Measurements from ENCODE around the gene DNAJB14. TPM values are rescaled to one million over a fixed set of nuclear protein-coding genes. Genes with fewer than 3 reads are reported as not detected.

DNAJB14 gene
- total and polyA plus RNA-seq, 2 donors (not counting 3 experiments of a cell fraction or from before 2014, with no cell fraction given), result 9.2 to 56.7 TPM

- Histone ChIP-seq H2AFZ (ENCODE audit: low read depth, low read length) (no peak overlapping the region), H3K27me3 (ENCODE audit: control insufficient read depth in 2 of 2, insufficient read depth in 2 of 2, low read length in 2 of 2) (no peaks in the 10 kb centered on the region), H3K9me3 (replicated peaks; ENCODE audit: control insufficient read depth, insufficient read depth, low read length) (no peaks in the 10 kb centered on the region), H4K20me1 (replicated peaks; ENCODE audit: control insufficient read depth, extremely low read depth, insufficient read depth, low read length) (no peaks in the 10 kb centered on the region), H3K36me3 (ENCODE audit: control insufficient read depth in 2 of 2, extremely low read depth in 1 of 2, insufficient read depth in 2 of 2, low read length in 2 of 2) (no peaks in the 10 kb centered on the region), H3K9ac (replicated peaks; ENCODE audit: extremely low read depth, insufficient read depth, low read length) (no peak overlapping the region), H3K27ac (ENCODE audit: insufficient read depth, low read depth, low read length) (no peak overlapping the region), H3K4me3 (replicated peaks in 1 of 3; ENCODE audit: insufficient read depth in 1 of 3, low read depth in 1 of 3, low read length in 3 of 3) (no peak overlapping the region), H3K4me2 (ENCODE audit: insufficient read depth, low read length) (no peak overlapping the region), H3K4me1 (ENCODE audit: control insufficient read depth, extremely low read depth, insufficient read depth, low read length) (no peaks in the 10 kb centered on the region), H3K79me2 (ENCODE audit: control insufficient read depth, insufficient read depth, low read length) (no peaks in the 10 kb centered on the region), H3K9me1 (replicated peaks; ENCODE audit: control insufficient read depth, extremely low read depth, insufficient read depth, low read length) (no peaks in the 10 kb centered on the region)
- dilution Hi-C loops (cut with MboI; ENCODE audit: extremely low pct_ligation_motif_present, low sequenced_read_pairs), result no loop called here
- CTCF ChIA-PET, result no interaction called here
- no TSS peak for BruUV-seq (replicated peaks)
- TF ChIP-seq JUN (IDR thresholded peaks at IDR 0.05; ENCODE audit: borderline replicate concordance, insufficient read depth, insufficient read length, low read depth) (no peak), MAX (IDR thresholded peaks at IDR 0.05; ENCODE audit: insufficient read depth, insufficient read length) (no peak), POLR2A (IDR thresholded peaks at IDR 0.05; ENCODE audit: low read depth, low read length) (no peak), MYC (IDR thresholded peaks at IDR 0.05; ENCODE audit: low read depth, low read length) (no peak), CTCF (IDR thresholded peaks at IDR 0.05; ENCODE audit: extremely low read depth in 1 of 2, insufficient read depth in 1 of 2, low read depth in 1 of 2, low read length in 2 of 2) (no peak), FOS (IDR thresholded peaks at IDR 0.05; ENCODE audit: borderline replicate concordance, insufficient read depth, low read length) (no peak), POLR2AphosphoS5 (IDR thresholded peaks at IDR 0.05; ENCODE audit: insufficient read depth, low read depth, low read length) (no peak), GATA2 (IDR thresholded peaks at IDR 0.05; ENCODE audit: insufficient read depth, insufficient read length, low read depth, low read length) (no peak), EZH2 (IDR thresholded peaks at IDR 0.05; ENCODE audit: borderline replicate concordance, low read depth, low read length, severe bottlenecking) (no peak)
- POLR2A ChIA-PET, result no interaction called here
- intact Hi-C loops (cut with micrococcal nuclease), result no loop called here
- FAIRE-seq (no peak), DNase-seq (ENCODE audit: low read depth, low spot score) (no peak)
These were observed 21.9 kb upstream of the DNAJB14 start for GRCh38 chr4:99968330-99968729.

Measured in endothelial cell of umbilical vein (primary cell).